Epithelial cell of prostate (primary cell): ENCODE results near the gene IRS1.
A peak's percentile ranks its signal among the peaks of the same experiment; 100 is the strongest.

Source experiments
- DNase-seq: peaks from one replicate; pipeline ENCODE4 v3.0.0-alpha.2; 2011; ENCODE audit warnings: low read depth, low spot score
- H3K27ac ChIP-seq: fragments of 450-650 bp; 2 replicates; pipeline ENCODE4 v1.5.1; 2017; ENCODE audit warnings: mild to moderate bottlenecking

Gene IRS1

GRCh38 chr2:226766352-226767055, 33.1 kb downstream of the IRS1 start:
- DNase-seq = peak; percentile 45
- peak overlapping the region; percentile 42 for H3K27ac ChIP-seq

- peak overlapping the region; percentile 65 for H3K27ac ChIP-seq
- no peak for DNase-seq
These were observed 36.3 kb downstream of the IRS1 start for GRCh38 chr2:226763320-226763719.

GRCh38 chr2:226761195-226761583, 38.4 kb downstream of the IRS1 start:
- no peak for DNase-seq
- peak overlapping the region; percentile 93 for H3K27ac ChIP-seq

GRCh38 chr2:226760412-226761194, 39.0 kb downstream of the IRS1 start:
- DNase-seq = no peak
- peak overlapping the region; percentile 93 for H3K27ac ChIP-seq

GRCh38 chr2:226759768-226760167, 39.9 kb downstream of the IRS1 start:
- DNase-seq = no peak
- H3K27ac ChIP-seq = peak overlapping the region; percentile 93

- no peak for DNase-seq
- peak overlapping the region; percentile 93 for H3K27ac ChIP-seq
These were observed 40.5 kb downstream of the IRS1 start for GRCh38 chr2:226758921-226759640.

- H3K27ac ChIP-seq = peak overlapping the region; percentile 93
- DNase-seq = peak; percentile 99
These were observed 43.5 kb downstream of the IRS1 start for GRCh38 chr2:226756131-226756530.

- no peak for DNase-seq
- peak overlapping the region; percentile 93 for H3K27ac ChIP-seq
These were observed 44.0 kb downstream of the IRS1 start for GRCh38 chr2:226755631-226756030.

GRCh38 chr2:226754821-226755604, 44.6 kb downstream of the IRS1 start:
- no peak for DNase-seq
- peak overlapping the region; percentile 93 for H3K27ac ChIP-seq

GRCh38 chr2:226752887-226753286, 46.7 kb downstream of the IRS1 start:
- no peak for DNase-seq
- no peak overlapping the region for H3K27ac ChIP-seq

- DNase-seq = no peak
- H3K27ac ChIP-seq = no peak overlapping the region
These were observed 52.3 kb downstream of the IRS1 start for GRCh38 chr2:226747288-226747687.

- DNase-seq = no peak
- H3K27ac ChIP-seq = no peak overlapping the region
These were observed 53.3 kb downstream of the IRS1 start for GRCh38 chr2:226746196-226746800.

- no peak overlapping the region for H3K27ac ChIP-seq
- DNase-seq = no peak
These were observed 55.7 kb downstream of the IRS1 start for GRCh38 chr2:226743915-226744314.

- H3K27ac ChIP-seq = no peak overlapping the region
- DNase-seq = no peak
These were observed 57.3 kb downstream of the IRS1 start for GRCh38 chr2:226742347-226742746.

- no peak for DNase-seq
- no peak overlapping the region for H3K27ac ChIP-seq
These were observed 59.5 kb downstream of the IRS1 start for GRCh38 chr2:226740039-226740648.

GRCh38 chr2:226739545-226740030, 60.0 kb downstream of the IRS1 start:
- DNase-seq = no peak
- H3K27ac ChIP-seq = no peak overlapping the region

GRCh38 chr2:226738821-226739544, 60.6 kb downstream of the IRS1 start:
- no peak overlapping the region for H3K27ac ChIP-seq
- no peak for DNase-seq

GRCh38 chr2:226738191-226738820, 61.3 kb downstream of the IRS1 start:
- H3K27ac ChIP-seq = no peak overlapping the region
- DNase-seq = no peak
